Measurements from ENCODE around the gene AP3D1.

DNA sequence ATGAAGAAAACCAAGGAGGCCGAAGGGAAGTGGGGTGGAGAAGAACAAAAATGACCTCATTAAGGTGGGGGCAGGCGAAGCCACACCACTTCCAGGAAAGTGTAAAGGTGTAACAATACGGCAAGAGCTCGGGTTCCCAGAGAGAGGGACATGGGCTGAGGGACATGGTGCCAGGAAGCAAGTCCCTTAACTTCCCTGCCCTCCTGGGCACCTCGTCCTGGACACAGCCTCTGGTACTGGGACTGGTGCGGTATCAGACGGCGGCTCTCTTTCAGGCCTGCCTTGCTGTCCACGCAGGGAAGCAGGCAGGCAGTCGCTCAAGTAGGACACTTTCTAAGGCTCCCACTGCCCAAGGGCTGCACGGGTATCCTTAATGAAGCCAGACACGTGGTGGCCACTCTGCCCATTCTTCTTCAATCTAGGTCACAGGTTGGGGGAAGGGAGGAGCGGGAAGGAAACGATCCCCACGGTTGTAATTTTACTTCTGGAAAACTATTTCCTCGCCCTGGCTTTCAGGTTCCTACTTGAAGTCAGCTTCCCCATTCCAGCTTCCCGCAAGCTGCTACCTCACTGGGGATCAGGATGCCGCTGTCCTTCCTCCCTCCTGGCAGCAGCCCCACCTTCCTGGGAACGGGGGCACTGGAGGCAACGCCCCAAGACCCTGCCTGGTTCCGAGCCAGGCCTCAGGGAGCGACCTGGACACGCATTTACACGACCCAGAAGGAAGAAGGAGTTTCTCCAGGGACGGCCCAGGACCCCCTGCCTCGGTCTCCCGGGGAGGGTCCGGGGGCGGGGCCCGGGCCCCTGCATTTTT lies 1.2 kb downstream of the AP3D1 start:
- TF ChIP-seq POLR2A (IDR thresholded peaks at IDR 0.05) = no peak
- TF ChIP-seq, protein P1, sequence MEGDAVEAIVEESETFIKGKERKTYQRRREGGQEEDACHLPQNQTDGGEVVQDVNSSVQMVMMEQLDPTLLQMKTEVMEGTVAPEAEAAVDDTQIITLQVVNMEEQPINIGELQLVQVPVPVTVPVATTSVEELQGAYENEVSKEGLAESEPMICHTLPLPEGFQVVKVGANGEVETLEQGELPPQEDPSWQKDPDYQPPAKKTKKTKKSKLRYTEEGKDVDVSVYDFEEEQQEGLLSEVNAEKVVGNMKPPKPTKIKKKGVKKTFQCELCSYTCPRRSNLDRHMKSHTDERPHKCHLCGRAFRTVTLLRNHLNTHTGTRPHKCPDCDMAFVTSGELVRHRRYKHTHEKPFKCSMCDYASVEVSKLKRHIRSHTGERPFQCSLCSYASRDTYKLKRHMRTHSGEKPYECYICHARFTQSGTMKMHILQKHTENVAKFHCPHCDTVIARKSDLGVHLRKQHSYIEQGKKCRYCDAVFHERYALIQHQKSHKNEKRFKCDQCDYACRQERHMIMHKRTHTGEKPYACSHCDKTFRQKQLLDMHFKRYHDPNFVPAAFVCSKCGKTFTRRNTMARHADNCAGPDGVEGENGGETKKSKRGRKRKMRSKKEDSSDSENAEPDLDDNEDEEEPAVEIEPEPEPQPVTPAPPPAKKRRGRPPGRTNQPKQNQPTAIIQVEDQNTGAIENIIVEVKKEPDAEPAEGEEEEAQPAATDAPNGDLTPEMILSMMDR (IDR thresholded peaks at IDR 0.05) = no peak
